ENCODE measurements around the gene HEG1. TPM values are rescaled to one million over a fixed set of nuclear protein-coding genes. Genes with fewer than 3 reads are reported as not detected.

Gene HEG1
- total and polyA plus RNA-seq, 2 of the 8 experiments (the other 6 are each of a cell fraction or from before 2014, with no cell fraction given): 5.3 to 9.7 TPM

DNA sequence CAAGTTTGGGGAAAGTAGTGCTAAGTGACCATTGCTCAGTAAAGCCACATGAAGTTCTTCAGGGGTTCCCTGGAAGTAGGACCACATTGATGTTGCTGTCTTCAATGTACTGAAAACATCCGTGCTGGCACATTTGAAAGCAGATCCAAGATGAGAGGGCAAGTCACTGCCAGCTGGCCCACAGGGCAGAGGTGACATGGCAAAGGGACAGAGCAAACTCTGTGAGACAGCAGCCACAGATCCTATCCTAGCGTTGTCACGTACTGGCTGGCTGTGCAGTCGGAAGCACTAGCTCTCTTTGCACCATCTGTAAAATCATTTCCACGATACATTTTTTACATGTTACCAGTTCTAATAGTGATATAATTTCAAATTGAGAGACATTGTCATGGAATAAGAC lies 135.1 kb downstream of the HEG1 start (continued):
- TF ChIP-seq RXRA (IDR thresholded peaks at IDR 0.05; ENCODE audit: insufficient read depth, low read depth, low read length) (no peak), SAP30 (IDR thresholded peaks at IDR 0.05; ENCODE audit: insufficient read depth, insufficient replicate concordance, low read length) (no peak)

Measured in H1 (cell line).